ENCODE data around the gene ZNF10.

The ZNF10 gene

GRCh38 chr12:133130038-133130807 is at the start of gene ZNF10, which contains the start of gene ZNF891:
TSS of gene ZNF10 (plus strand) at chr12:133130627. CDS start at chr12:133144493, 13,866 bp downstream.
TSS of gene ZNF891 (minus strand) at chr12:133130274. CDS start at chr12:133121918, 8,356 bp downstream.
- DNase-seq = peak; percentile 91 to 96

DNA sequence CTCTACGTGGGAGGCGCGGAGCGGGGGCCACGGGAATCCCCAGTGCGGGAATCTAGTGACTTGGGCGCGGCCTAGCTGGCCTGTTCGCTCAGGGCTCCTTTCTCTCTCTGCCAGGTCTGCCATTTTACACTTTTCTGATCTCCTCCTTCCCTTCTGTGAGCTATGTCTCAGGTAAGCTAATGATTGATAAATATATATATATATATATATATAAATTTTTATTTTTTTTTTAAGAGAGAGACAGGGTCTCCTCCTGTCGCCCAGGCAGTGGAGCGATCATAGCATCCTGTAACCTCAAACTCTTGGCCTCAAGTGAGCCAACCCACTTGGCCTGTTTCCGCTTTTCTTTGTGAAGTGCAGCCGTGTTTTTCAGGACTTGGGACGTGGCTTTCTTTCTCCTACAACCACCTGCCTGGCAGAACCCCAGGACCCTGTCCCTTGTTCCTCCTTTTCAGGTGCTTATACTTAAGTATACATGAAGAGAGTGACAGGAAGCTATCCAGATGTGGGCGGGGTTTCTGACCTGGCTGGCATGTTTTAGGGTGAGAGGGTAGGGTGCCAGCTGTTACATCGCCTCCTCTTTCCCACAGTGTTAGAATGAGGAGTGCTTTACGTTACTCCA is 49.2 kb upstream of the ZNF10 start:
- no peak for DNase-seq

GRCh38 chr12:133083345-133083744 is 47.1 kb upstream of the ZNF10 start:
- no peak for DNase-seq

DNA sequence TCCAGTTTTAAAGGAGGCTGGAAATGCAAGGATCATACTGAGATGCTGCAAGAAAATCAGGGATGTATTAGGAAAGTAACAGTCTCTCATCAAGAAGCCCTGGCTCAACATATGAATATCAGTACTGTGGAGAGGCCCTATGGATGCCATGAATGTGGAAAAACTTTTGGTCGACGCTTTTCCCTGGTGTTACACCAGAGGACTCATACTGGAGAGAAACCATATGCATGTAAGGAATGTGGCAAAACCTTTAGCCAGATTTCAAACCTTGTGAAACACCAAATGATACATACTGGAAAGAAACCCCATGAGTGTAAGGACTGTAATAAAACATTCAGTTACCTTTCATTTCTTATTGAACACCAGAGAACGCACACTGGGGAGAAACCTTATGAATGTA is 24.8 kb upstream of the ZNF10 start:
- no peak for DNase-seq

GRCh38 chr12:133106253-133106652 is 24.2 kb upstream of the ZNF10 start:
- DNase-seq = no peak

- DNase-seq = no peak
Observed at GRCh38 chr12:133107121-133107520, 23.3 kb upstream of the ZNF10 start.

- no peak for DNase-seq
Observed at GRCh38 chr12:133108150-133108549, 22.3 kb upstream of the ZNF10 start.

- no peak for DNase-seq
Observed at GRCh38 chr12:133120385-133121191, 9.8 kb upstream of the ZNF10 start.

- DNase-seq = no peak
Observed at GRCh38 chr12:133124674-133125073, 5.8 kb upstream of the ZNF10 start.

DNA sequence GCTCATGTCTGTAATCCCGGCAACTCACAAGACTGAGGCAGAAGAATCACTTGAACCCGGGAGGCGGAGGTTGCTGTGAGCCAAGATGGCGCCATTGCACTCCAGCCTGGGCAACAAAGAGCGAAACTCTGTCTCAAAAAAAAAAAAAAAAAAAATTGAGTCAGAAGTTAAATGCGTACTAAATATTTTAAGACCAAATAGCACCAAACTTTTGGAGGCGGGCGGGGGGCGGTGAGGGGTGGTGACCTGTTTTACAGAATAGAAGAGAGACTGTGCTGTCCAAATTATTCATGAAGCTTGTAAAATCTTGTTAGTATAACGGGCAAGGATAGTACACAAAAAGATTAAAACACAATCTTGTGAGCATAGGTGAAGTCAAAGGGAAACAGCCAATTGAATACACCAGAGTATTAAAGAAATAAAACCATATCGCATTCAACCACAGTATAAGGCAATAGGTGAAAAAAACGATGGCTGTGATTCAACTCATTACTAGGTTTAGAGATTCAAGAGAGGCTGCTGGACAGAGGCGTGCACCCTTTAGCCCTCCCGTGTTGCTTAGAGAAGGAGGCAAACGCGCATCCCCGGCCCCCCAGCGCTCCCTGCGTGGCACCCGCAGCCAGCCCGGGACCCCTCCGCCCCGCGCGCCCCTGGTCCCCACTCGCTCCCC is 924 bp upstream of the ZNF10 start:
- peak in 1 of 2 experiments; percentile 41 for DNase-seq

DNA sequence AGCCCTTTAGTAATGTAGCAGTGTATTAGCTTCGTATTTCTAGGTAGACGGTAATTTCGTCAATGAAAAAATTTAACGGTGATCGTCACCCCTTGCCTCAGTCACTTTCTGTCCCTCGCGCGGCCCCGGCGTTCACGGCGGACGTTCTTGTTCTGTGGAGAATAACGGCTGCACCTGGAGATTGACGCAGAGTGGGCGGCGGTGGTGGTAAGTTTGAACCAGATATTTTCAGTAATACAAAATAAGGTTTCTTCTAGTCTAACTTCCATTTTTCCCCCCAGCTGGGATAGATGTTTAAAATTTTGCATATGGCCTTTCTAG is 341 bp downstream of the ZNF10 start:
- DNase-seq = no peak

- DNase-seq = no peak
Observed at GRCh38 chr12:133135747-133136146, 5.3 kb downstream of the ZNF10 start.

DNA sequence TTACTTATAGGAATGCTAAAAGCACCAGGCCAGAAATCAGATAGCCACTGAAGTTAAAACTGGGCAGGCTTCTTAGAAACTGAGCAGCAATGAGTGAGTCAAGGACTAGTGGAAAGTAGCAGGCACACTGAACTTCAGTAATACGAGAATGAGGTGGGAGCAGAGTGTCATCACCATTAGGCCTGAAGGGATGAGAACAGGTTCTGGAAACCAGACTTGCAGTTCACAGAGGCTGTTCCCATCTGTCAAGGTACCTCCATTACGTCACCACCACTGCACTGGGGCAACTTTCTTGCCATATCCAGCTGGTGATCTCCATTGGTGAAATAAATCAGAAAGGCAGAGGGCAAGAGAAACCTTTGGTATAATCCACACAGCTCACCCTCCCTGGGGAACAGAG is 15.6 kb downstream of the ZNF10 start:
- DNase-seq = no peak

DNA sequence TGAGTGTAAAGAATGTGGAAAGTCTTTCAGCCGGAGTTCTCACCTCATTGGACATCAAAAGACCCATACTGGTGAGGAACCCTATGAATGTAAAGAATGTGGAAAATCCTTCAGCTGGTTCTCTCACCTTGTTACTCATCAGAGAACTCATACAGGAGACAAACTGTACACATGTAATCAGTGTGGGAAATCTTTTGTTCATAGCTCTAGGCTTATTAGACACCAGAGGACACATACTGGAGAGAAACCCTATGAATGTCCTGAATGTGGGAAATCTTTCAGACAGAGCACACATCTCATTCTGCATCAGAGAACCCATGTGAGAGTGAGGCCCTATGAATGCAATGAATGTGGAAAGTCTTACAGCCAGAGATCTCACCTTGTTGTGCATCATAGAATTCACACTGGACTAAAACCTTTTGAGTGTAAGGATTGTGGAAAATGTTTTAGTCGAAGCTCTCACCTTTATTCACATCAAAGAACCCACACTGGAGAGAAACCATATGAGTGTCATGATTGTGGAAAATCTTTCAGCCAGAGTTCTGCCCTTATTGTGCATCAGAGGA is 25.8 kb downstream of the ZNF10 start:
- no peak for DNase-seq

- no peak for DNase-seq
Observed at GRCh38 chr12:133165776-133166175, 35.3 kb downstream of the ZNF10 start.

- no peak for DNase-seq
Observed at GRCh38 chr12:133172491-133172890, 42.1 kb downstream of the ZNF10 start.

DNA sequence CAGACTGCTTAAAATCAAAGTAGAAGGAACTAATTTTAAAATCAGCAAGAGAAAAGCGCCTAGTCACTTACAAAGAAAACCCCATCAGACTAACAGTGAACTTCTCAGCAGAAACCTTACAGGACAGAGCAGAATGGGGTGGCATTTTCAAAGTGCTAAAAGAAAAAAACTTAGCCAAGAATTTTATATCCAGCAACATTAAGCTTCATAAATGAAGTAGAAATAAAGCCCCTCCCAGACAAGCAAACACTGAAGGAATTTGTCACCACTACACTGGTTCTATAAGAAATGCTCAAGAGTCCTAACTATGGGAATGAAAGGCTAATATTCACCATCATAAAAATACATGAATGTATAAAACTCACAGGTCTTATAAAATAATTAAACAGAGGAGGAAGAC is 44.5 kb downstream of the ZNF10 start:
- no peak for DNase-seq

- no peak for DNase-seq
Observed at GRCh38 chr12:133180669-133181068, 50.2 kb downstream of the ZNF10 start.

DNA sequence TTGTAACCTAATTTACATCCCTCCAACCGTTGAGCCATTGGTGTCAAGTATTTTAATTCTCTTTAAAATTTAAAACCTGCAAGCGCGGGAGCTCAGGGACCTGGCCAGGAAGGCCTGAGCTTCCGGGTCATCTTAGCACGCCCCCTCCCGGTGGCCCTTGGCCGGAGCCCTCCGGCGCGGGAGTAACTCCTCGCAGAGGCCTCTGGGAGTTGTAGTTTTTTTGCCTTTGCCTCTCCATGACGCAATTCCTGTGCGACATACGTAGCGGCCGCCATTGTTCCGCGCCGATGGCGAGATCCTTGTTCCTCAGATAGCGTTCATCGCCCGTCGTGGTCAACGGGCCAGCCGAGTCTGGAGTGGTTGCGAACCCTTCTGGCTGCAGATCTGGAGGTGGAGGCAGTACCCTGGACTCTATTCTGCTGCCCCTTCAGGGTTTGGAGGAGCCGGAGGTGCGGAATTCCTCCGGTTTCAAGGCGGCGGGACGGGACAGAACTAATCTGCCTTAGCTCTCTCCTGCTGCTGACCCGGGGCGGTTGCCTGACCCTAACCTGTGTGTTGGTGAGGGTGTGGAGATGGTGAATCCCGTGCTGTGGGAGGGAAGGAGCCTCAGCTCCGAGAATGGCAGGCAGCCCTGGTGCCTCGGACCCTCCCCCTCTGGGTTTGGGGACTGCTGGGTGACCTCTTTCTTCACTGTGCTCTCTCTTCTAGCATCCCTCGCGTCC is 51.0 kb downstream of the ZNF10 start, which contains the start of gene ZNF268:
Gene ZNF268 (plus strand): TSS at position 258 of the 722 bp plus-strand sequence. CDS start 503 bp downstream, outside the sequence.
- DNase-seq = peak; percentile 91 to 97

- DNase-seq = no peak
Observed at GRCh38 chr12:133190176-133190575, 59.7 kb downstream of the ZNF10 start.

DNA sequence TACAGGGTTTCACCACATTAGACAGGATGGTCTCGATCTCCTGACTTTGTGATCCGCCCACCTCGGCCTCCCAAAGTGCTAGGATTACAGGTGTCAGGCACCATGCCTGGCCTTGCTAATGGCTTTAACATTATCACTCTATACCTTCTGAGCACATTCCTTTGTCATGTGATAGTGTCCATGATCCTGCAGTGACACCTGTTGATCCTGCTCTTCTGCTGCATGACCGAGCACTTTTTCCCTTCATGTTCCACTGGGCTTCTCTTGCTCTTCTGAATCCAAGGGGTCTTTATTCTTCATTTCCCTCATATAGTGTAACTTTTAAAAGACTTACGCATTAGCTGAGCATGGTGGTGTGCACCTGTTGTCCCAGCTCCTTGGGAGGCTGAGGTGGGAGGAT is 62.4 kb downstream of the ZNF10 start:
- DNase-seq = no peak

- no peak for DNase-seq
Observed at GRCh38 chr12:133201888-133202287, 71.5 kb downstream of the ZNF10 start.
